Glutamatergic neuron (in vitro differentiated cells): ENCODE results near the gene CHTOP. TPM values are rescaled to one million over a fixed set of nuclear protein-coding genes. Genes with fewer than 3 reads are reported as not detected.
"Not testable (repeated sequence)": the region's sequence is repeated elsewhere in the genome, so short reads cannot be mapped to it uniquely, and the experiment has no call there.

Experiments
- DNase-seq: peaks from one replicate; pipeline ENCODE4 v3.0.0; 2022
- H3K27ac Mint-ChIP-seq: one replicate; pipeline ENCODE4 v1.8.0; 2020; ENCODE audit warnings: mild to moderate bottlenecking, mixed read lengths, inconsistent platforms; ENCODE audit not compliant: unreplicated experiment
- H3K27me3 Mint-ChIP-seq: one replicate; pipeline ENCODE4 v1.8.0; 2020; ENCODE audit warnings: mild to moderate bottlenecking, moderate library complexity, mixed read lengths, inconsistent platforms; ENCODE audit not compliant: unreplicated experiment
- H3K36me3 Mint-ChIP-seq: one replicate; pipeline ENCODE4 v1.8.0; 2020; ENCODE audit warnings: mild to moderate bottlenecking, mixed read lengths, inconsistent platforms; ENCODE audit not compliant: unreplicated experiment
- H3K4me1 Mint-ChIP-seq: one replicate; pipeline ENCODE4 v1.8.0; 2020; ENCODE audit warnings: mild to moderate bottlenecking, low read depth, mixed read lengths, inconsistent platforms; ENCODE audit not compliant: unreplicated experiment
- H3K4me3 Mint-ChIP-seq: one replicate; pipeline ENCODE4 v1.8.0; 2020; ENCODE audit warnings: mild to moderate bottlenecking, mixed read lengths, inconsistent platforms; ENCODE audit not compliant: unreplicated experiment
- H3K9me3 Mint-ChIP-seq: one replicate; pipeline ENCODE4 v1.8.0; 2020; ENCODE audit warnings: mild to moderate bottlenecking, moderate library complexity, mixed read lengths, inconsistent platforms; ENCODE audit not compliant: unreplicated experiment
- total RNA-seq: library from RNA; stranded (reverse); fragmentation: NEBNext Ultra II Directional; extraction: Animal tissue kit (Norgen Biotek cat#: 25700); gene quantifications from one replicate; pipeline ENCODE4 v1.2.1, GENCODE V29; 2021; ENCODE audit not compliant: unreplicated experiment
- TF ChIP-seq, protein P1 (sequence below): fragments of 200-600 bp; sonication (generic); IDR thresholded peaks from one replicate; pipeline ENCODE4 v1.5.0; 2021; ENCODE audit not compliant: partially characterized antibody, unreplicated experiment

The CHTOP gene
- total RNA-seq, 1 donor from 2014 or later, result 84.7 TPM

DNA sequence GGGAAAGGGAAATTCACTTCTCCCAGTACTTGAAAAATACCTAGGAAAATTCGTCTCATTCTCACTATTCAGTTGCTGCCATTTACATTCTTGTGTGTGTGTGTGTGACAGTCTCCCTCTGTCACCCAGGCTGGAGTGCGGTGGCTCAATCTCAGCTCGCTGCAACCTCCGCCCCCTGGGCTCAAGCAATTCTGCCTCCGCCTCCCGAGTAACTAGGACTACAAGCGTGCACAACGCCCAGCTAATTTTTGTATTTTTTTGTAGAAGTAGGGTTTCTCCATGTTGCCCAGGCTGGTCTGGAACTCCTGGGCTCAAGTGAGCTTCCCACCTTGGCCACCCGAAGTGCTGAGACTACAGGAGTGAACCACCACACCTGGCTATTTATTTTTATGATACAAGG lies 25.8 kb downstream of the CHTOP start:
- H3K4me3 Mint-ChIP-seq, result peak overlapping the region; percentile 97
- TF ChIP-seq, protein P1, sequence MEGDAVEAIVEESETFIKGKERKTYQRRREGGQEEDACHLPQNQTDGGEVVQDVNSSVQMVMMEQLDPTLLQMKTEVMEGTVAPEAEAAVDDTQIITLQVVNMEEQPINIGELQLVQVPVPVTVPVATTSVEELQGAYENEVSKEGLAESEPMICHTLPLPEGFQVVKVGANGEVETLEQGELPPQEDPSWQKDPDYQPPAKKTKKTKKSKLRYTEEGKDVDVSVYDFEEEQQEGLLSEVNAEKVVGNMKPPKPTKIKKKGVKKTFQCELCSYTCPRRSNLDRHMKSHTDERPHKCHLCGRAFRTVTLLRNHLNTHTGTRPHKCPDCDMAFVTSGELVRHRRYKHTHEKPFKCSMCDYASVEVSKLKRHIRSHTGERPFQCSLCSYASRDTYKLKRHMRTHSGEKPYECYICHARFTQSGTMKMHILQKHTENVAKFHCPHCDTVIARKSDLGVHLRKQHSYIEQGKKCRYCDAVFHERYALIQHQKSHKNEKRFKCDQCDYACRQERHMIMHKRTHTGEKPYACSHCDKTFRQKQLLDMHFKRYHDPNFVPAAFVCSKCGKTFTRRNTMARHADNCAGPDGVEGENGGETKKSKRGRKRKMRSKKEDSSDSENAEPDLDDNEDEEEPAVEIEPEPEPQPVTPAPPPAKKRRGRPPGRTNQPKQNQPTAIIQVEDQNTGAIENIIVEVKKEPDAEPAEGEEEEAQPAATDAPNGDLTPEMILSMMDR, result no peak
- DNase-seq, result no peak
- H3K4me1 Mint-ChIP-seq, result peaks cover 11% of the 10 kb centered on the region
- H3K9me3 Mint-ChIP-seq, result peaks cover 3% of the 10 kb centered on the region
- H3K27me3 Mint-ChIP-seq, result peaks cover 3% of the 10 kb centered on the region
- no peaks in the 10 kb centered on the region for H3K36me3 Mint-ChIP-seq
- H3K27ac Mint-ChIP-seq, result no peak overlapping the region

DNA sequence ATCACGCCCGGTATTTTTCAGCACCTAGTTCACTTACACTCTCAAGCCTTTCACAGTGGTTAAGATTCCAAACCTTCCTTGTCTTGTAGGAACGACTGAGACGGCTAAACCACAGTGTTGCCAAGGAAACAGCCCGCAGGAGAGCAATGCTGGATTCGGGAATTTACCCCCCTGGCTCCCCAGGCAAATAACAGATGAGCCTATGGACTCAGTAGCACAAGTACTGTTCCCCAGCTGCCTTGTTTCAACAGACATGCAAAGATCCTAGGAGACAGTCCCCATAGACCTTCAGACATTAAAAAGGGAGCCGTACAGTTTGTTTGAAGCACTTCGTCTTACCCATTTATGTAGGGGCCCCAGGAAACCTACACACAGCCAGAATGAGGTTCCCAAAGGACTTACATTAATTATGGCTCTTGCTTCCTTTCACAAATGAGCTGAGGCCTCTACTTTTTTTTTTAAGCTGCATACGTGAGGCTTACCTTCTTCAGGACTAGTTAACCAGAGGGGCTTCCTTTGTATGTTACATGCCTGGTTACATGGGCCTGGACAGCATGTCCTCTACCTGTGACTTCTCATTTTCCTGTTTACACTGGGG lies 27.3 kb downstream of the CHTOP start:
- H3K36me3 Mint-ChIP-seq, result no peaks in the 10 kb centered on the region
- peak overlapping the region; percentile 38 for H3K27ac Mint-ChIP-seq
- H3K4me1 Mint-ChIP-seq, result peaks cover 11% of the 10 kb centered on the region
- H3K27me3 Mint-ChIP-seq, result peaks cover 3% of the 10 kb centered on the region
- H3K9me3 Mint-ChIP-seq, result peaks cover 3% of the 10 kb centered on the region
- TF ChIP-seq, protein P1, result no peak
- peak overlapping the region; percentile 63 for H3K4me3 Mint-ChIP-seq
- no peak for DNase-seq

DNA sequence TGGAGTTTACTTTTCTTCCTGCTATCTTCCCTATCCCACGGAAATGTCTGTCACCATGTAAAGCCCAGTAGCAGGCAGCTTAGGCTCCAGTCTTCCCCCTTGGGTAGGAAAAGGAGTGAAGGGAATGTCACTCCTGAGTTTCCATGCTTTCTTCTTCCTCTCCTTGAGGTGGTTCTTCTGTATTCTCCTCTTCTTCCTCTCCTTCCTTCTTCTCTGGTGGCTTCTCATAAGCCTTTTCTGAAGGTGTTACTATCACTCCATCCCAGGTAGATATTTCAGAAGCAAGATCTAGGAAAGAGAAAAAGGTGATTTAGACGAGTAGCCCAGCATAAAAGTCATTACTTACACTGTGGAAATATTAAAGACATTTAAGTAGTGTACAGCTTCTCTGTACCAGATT lies 28.4 kb downstream of the CHTOP start:
- DNase-seq, result no peak
- Mint-ChIP-seq H3K4me3 (no peak overlapping the region), H3K36me3 (no peaks in the 10 kb centered on the region), H3K27ac (no peak overlapping the region), H3K27me3 (peaks cover 3% of the 10 kb centered on the region), H3K4me1 (peaks cover 11% of the 10 kb centered on the region), H3K9me3 (peaks cover 3% of the 10 kb centered on the region)
- TF ChIP-seq, protein P1, result no peak

DNA sequence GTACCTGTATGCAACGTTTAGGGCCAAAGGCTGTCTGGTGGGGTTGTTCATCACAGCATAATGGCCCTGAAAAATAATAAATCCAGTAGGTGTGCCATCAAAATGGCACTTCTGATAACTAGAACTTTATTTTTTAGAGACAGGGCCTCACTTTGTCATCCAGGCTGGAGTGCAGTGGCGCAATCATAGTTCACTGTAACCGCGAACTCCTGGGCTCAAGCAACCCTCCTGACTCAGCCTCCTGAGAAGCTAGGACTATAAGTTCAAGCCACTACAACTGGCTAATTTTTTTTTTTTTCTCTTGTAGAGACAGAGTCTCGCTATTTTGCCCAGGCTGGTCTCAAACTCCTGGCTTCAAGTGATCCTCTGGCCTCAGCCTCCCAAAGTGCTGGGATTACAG lies 29.3 kb downstream of the CHTOP start:
- Mint-ChIP-seq H3K36me3 (no peaks in the 10 kb centered on the region), H3K27me3 (peaks cover 3% of the 10 kb centered on the region), H3K4me3 (no peak overlapping the region), H3K9me3 (peaks cover 3% of the 10 kb centered on the region), H3K27ac (no peak overlapping the region), H3K4me1 (peaks cover 11% of the 10 kb centered on the region)
- no peak for DNase-seq
- TF ChIP-seq, protein P1, result no peak

DNA sequence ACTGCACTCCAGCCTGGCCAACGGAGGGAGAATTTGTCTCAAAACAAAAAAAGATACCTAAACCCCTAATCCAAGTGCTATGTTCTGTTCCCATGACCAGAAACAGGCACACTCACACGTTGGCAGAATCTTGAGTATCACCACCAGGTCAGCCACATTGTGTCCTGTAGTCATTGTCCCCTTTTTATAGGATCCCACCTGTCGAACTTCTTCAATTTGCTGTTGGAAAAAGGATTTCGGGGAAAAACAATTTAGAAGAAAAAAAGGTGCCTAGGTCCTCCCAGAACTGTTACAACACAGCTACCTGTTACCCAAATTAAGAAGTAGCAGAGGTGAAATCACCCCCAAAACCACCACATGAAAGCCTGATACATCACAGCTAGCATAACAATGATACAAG lies 33.6 kb downstream of the CHTOP start:
- no peak overlapping the region for H3K4me3 Mint-ChIP-seq
- TF ChIP-seq, protein P1, result no peak
- peaks cover 4% of the 10 kb centered on the region for H3K4me1 Mint-ChIP-seq
- H3K27me3 Mint-ChIP-seq, result no peaks in the 10 kb centered on the region
- H3K27ac Mint-ChIP-seq, result no peak overlapping the region
- no peak for DNase-seq
- peaks cover 6% of the 10 kb centered on the region for H3K9me3 Mint-ChIP-seq
- no peaks in the 10 kb centered on the region for H3K36me3 Mint-ChIP-seq

DNA sequence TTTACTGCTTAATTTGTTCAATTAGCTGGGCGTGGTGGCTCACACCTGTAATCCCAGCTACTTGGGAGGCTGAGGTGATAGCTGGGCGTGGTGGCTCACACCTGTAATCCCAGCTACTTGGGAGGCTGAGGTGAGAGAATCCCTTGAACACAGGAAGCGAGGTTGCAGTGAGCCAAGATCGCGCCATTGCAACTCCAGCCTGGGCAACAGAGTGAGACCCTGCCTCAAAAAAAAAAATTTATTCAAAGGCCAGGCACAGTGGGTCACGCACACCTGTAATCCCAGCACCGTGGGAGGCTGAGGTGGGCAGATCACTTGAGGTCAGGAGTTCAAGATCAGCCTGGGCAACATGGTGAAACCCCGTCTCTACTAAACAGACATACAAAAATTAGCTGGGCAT lies 34.8 kb downstream of the CHTOP start:
- H3K9me3 Mint-ChIP-seq, H3K4me1 Mint-ChIP-seq, H3K27ac Mint-ChIP-seq, H3K27me3 Mint-ChIP-seq, DNase-seq, H3K36me3 Mint-ChIP-seq: not testable (repeated sequence)
- H3K4me3 Mint-ChIP-seq, result peak overlapping the region; percentile 30
